Fibroblast of pulmonary artery (primary cell): ENCODE results near the gene MRPS12.

ENCODE experiments used
- DNase-seq: peaks from one replicate; pipeline ENCODE4 v3.0.0-alpha.2; 2010; ENCODE audit warnings: low read depth
- H3K4me3 ChIP-seq: replicated peaks from 2 replicates; pipeline ENCODE4 v1.5.1; 2011; ENCODE audit warnings: low read depth, mild to moderate bottlenecking, control low read depth, low read length, moderate library complexity
- CTCF ChIP-seq: IDR thresholded peaks from 2 replicates; pipeline ENCODE4 v1.5.1; 2011; ENCODE audit warnings: mild to moderate bottlenecking, control low read depth, low read length, inconsistent platforms; ENCODE audit errors: missing control alignments

The MRPS12 gene

GRCh38 chr19:38922482-38922881 lies 8.3 kb upstream of the MRPS12 start:
- DNase-seq = no peak
- no peak for TF ChIP-seq CTCF
- no peak overlapping the region for H3K4me3 ChIP-seq

- H3K4me3 ChIP-seq = no peak overlapping the region
- DNase-seq = no peak
- no peak for TF ChIP-seq CTCF
Measured at GRCh38 chr19:38924388-38924787, 6.4 kb upstream of the MRPS12 start.

- no peak overlapping the region for H3K4me3 ChIP-seq
- no peak for DNase-seq
- no peak for TF ChIP-seq CTCF
Measured at GRCh38 chr19:38928391-38929001, 2.2 kb upstream of the MRPS12 start.

- peak within 1 kb of the TSS; percentile 98 for H3K4me3 ChIP-seq
- DNase-seq = peak; percentile 96
- TF ChIP-seq CTCF = peak; percentile 92
Measured at GRCh38 chr19:38929929-38930775, 592 bp upstream of the MRPS12 start, which contains the start of gene SARS2. Gene SARS2, minus strand, starts transcription at chr19:38930763. Its CDS starts 27 bp downstream, at chr19:38930736.

GRCh38 chr19:38931521-38931793 lies 713 bp downstream of the MRPS12 start:
- DNase-seq = no peak
- TF ChIP-seq CTCF = no peak
- peak overlapping the region; percentile 98 for H3K4me3 ChIP-seq

- peak; percentile 68 for DNase-seq
- no peak overlapping the region for H3K4me3 ChIP-seq
- TF ChIP-seq CTCF = peak; percentile 44
Measured at GRCh38 chr19:38932425-38933179, 1.9 kb downstream of the MRPS12 start.
